Amniotic stem cell (primary cell): ENCODE results near the gene RTN4R.

ENCODE experiments used
- DNase-seq: peaks from one replicate; lab custom pipeline; 2025; lab: John Stamatoyannopoulos, UW

Gene RTN4R

DNA sequence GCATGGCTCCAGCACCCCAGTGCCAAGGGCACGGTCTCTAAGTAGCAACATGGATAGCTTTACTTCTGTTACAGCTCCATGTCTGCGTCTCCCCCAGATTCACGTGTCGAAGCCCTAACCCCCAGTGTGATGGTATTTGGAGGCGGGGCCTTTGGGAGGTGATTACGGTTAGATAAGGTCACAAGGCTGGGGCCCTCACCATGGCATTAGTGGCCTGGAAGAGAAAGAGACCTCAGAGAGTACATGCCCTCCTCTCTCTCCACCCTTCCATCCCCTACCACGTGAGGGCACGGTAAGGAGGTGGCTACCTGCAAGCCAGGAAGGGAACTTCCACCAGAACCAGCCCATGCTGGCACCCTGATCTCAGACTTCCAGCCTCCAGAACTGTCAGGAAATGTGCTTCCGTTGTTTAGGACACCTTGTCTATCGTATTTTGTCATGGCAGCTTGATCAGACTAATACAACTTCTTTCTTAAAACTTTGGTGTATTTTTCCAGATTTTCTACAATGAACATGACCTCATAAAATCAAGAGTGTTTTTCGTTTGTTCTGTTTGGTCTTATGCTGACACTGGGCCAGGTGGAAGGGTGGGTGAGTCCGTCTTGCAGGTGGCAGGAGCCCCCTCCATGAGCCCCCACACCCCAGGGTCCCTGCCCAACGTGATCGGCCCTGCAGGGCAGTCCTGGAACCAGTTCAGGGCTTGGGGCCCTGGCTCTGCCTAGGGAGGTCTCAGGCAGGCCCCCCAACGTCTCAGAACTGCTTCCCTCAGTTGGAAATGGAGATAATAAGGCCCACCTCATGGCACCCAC, 10.7 kb downstream of the RTN4R start:
- no peak for DNase-seq

DNA sequence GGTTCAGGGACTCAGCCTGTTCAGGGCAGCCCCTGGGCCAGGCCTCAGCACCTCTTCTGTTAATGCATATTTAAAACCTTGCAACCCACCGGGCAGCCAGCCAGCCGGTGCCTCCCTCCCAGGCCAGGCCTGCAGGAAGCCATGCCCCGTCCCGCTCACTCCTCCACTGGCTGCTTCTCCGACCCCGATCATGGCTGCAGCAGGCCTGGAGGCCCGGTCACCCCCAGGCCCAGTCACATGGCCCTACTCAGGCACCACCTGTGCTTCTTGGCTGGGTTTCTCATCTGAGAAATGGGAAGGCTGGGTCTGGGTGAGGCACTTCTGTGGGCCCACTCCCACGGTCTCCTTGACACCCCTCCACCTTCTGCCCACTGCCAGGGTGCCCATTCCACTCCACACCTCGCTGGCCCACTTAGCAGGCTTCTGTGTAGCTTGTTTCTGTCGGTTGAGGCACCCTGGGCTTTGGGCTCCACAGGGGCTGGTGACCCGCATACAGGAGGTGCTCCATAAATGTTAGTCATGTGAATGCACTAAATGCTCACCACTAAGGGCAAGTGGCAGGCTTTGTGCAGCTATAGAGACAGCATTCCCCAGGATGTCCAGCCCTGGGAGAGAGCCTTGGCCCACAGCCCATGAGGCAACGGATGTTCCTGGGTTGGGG, 11.4 kb downstream of the RTN4R start:
- DNase-seq, result no peak

DNA sequence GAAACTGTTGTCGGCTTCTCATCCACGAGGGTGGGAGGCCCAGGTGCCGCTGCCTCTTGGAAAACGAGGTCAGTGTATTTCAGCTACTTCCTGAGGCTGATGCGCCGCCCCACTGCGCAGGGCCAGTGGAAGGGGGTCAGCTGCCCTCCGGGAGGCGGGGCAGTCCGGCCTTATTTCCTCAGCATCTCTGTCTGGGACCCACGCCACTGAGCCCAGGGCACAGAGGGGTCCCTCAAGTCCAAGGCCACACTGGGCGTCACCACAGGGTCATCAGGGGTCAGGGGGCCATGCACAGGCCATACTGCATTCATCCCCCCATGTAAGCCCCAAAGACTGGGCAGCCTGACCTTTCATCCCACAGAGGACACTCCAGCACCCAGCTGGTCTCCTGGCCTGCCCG, 12.1 kb downstream of the RTN4R start:
- no peak for DNase-seq

DNA sequence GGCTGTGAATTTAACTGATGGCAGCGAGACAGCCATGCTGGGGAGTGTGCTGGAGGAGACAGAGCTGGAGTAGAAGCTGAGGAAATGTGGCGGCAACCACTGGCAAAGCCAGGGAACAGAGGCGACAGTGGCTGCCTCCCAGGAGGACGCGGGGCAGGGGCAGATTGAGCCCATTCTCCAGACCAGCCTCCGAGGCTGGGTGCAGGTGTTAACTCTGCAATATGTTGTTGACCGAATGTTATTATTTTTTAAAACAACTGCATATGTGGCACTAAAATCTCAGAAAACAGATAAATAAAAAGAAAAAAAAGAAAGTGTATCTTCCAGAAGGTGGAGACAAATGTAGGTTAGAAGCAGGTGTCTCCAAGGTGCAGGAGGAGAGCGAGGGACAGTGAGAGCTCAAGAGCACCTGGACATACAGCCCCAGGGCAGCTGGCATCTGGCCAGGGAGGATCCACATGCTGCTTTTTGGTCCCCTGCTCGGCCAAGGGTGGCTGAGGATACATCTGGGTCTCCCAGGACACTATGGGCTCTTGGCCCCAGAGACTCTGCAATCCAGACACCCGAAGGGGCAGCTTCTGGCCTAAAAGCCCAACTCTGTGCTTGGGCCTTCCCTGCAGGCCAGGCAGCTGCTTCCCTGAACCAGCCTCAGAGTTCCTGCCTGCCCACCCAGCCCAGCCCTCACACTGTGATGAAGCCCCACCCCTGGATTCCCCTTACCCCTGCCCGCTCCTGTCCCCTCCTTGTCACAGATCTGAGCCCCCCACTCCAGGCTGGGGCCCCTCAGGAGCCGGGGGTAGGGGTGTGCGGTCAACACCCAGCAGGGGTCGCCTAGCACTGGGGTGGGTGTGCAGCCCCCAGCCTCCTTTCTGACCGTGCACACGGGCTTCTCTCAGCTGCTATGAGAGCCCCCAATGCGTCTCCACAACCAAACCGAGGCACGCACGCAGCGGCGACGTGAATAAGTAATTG, 12.9 kb downstream of the RTN4R start:
- no peak for DNase-seq

DNA sequence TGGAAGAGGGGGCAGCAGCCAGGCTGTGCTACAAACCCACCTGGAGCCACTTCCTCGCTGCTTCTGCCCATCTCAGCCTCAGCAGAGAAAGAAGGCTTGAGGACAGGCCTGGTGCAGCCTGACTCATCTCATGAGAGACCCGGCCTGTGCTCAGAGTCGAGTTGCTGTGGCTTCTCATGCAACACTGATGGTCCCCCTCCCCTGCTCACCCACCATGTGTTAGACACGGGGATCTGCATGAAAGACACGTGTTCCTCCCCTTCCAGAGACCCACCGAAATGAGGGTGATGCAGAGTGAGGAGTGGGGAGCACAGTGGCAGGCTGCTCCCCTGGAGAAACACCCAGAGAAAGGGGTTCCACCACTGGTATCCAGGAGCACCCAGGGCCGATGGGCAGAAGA, 15.0 kb downstream of the RTN4R start:
- no peak for DNase-seq

DNA sequence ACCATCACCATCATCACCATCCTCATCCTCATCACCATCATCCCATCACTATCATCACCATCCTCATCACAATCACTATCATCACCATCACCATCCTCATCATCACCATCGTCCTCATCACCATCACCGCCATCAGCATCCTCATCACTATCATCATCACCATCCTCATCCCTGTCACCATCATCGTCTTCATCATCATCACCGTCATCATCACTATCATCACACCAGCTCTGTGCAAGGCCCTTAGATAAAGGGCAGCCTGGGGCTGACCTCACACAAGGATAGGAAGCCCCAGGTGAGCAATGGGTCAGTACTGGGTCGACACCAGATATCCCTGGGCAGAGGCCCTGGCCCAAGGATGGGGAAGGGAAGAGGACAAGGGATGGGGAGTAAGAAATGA, 16.1 kb downstream of the RTN4R start:
- no peak for DNase-seq

DNA sequence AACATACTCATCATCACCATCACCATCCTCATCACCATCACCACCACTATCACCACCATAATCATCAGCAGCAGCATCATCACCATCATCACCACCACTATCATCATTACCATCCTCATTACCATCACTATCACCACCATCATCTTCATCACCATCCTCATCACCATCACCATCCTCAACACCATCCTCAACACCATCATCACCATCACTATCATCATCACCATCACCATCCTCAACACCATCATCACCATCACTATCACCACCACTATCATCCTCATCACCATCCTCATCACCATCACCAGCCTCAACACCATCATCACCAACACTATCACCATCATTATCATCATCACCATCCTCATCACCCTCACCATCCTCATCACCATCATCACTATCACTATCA, 16.6 kb downstream of the RTN4R start:
- DNase-seq, result no peak

DNA sequence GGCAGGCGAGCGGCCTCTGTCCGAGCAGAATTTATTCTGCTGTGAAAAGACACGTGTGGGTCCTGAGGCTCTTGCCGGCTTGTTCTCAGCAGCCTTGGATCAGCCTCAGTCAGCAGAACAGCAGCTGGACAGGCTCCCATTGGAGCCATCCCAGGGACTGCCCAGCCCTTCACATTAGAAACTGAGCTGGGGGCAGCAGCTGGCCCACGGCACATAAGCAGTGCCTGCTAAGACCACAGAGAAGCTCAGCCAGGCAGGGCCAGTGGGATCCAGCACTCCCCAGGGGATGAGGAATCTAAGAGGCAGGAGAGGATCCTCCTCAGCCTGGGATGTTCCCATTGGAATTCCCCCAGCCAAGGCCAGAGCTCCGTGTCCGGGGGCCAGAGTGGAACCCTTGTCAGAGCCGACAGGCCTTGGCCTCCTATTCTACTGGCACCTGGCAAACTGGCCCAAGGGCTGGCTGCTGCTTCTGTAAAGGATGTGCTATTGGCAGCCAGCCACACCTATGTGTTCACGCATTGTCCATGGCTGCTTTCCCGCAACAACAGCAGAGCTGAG, 18.2 kb downstream of the RTN4R start:
- DNase-seq, result no peak

DNA sequence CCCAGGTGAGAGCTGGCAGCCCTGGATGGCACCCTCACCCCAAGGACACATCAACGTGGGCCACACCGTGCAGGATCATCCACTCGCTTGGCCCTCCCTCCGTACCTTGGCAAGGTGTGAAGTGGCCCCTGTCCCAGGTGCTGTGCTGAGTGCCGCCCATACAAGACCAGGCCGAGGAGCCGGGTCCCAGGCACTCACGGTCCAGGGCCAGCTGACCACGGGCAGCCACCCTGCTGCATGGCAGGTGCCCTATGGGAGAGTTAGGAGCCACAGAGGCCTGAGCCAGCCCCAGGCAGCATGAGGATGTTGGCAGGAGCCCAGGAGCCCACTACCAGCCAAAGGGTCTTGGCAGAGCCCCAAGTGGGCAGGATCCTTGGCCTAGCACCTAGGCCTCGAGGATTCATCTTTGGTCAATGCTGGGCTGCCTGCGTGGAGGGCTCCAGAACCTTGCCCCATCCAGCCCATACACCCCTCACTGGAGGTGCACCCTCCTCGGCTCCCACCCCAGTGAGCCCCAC, 19.6 kb downstream of the RTN4R start:
- DNase-seq, result no peak

DNA sequence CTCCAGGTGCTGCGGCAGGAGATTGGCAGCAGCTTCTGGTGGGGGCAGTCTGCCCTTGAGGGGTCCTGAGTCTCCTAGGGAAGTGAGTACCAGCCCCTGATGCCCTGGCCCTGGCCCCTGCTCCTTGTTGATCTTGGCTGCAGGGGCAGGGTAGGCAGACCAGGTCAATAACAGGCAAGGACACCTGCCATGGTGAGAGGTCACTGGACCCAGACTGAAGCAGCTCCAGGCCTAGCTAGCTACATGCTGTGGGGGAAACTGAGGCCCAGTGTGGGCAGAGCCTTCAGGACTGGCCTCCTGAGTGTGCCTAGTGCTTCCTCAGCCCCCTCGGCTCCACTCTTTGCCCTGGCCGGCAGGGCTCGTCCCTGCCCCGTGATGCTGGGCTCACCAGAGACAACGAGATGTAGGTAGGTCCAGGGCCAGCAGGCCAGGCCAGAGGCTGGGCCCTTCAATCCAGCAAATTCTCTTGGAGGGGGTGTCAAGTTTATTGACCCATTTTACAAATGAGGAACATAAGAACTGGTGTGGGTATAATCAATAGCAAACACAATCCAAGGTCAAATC, 20.4 kb downstream of the RTN4R start:
- DNase-seq, result no peak

DNA sequence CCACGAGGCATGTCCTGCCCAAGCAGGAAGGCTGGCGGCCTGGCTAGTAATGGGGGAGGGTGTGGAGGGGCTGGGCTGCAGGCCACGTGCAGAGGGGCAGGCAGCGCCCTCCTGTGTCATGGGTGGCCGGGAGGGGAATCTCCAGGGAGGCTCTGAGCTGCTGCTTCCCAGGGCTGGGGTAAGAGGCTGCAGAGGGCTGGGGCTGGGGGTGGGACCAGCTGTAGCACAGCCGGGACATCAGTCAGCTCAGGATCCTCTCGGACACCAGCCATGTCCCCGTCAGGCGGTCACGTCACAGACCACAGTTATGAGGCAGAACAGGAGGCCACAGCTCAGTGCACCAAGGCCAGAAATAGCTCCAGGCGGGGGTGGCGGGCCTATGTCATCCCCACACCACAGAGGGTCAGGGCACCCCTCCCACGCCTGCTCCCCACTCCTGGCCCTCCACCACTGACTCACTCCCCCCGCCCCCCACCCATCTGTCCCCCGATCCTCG, 21.1 kb downstream of the RTN4R start:
- no peak for DNase-seq

DNA sequence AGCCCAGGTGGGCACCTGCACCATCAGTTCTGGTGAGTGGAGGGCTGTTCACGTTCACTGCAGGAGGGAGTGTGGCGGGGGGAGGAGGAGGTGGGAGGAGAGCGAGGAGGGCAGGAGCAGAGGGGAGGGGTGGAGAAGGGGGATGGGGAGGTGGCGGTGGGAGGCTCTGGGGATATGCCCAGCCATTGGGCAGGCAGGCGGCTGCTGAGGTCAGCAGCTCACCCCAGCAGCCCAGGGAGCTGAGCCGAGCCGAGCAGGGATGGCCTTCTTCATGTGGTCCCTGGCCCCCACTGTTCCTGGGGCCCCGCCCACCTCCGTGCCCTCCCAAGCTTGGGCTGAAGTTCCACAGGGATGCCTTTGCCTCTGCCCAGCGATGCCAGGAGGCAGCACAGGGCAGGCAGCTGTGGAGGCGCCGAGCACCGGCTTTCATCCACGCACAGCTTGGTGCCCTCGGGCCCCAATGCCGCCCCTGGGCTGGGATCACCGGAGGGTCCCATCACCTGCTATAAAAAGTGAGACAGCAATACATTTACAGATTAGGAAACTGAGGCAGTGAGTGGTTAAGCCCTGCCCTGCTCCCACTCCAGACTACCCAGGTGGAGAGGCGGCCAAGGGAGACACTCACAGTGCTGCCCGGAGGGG, 21.6 kb downstream of the RTN4R start:
- no peak for DNase-seq

DNA sequence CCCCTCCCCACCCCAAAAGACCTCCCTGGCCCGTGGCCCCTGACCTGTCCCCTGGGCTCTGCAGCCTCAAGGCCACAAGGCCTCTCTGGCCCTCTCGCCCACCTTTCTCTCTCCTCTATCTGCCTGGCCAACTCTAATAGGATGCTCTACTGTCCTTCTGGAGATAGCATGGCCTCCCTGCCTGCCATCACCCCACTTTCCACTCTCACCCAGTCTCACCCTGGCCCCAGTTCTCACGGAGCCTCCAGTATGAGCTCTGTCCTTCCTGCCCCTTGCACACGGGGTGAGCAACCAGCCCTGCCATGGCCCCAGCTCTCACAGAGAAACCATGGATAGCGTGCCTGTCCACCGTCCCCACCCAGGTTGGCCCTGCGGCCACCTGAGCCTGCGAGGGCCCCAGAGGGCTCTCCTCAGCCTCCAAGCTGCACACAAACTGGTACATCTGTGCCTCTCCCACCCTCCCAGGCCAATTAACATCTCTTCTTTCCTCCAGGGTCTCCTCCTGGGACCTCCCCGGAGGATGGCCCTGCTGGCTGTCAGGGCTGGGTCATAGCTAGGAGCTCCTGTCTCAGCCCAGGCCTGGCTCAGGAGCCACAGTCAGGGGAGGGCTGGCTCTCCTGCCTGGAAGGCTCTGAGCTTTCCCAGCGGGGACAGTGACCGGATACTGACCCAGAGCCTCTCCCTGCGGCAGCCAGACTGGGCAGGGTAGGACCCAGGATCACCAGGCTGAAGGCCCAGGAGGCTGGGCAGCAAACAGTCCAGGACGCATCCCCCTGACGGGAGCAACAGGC, 22.3 kb downstream of the RTN4R start:
- DNase-seq, result no peak

DNA sequence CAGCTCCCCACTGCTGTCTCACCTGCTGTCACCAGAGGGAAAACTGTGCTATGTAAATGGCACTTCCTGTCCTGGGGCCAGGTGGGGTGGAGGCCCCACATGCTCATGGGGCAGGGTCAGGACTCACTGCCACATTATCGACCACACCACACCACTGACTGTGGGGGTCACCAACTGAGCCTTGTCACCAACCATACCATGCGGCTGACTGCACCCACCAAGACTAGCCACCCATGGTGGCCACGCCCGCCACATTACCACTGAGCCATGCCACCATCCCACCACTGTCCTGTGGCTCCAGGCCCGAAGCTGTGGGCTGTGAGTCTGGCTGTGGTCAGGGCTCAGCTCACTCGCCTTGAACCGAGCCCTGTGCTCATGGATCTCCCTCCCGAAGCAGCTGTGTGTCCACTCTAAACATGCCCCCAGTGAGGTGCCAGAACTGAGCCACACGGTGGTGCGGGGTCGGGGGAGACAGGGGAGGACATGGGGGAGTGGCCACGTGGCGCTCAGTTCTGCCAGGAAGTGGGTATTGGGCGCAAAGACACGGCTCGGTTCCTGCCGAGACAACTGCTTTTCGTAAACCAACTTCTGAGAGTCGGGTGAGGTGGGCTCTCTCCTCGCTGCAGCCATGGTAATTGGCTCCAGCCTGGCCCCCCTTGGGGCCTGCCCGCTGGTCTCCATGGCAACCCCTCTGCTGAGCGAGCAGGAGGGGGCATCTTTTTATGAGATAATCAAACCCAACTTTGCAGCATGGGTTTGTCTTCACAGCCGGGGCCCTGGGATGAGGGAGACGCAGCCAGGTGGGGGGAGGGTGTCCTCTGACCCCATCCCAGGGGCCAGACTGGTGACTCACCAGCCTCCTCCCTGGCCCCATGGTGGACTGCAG, 23.2 kb downstream of the RTN4R start:
- no peak for DNase-seq

DNA sequence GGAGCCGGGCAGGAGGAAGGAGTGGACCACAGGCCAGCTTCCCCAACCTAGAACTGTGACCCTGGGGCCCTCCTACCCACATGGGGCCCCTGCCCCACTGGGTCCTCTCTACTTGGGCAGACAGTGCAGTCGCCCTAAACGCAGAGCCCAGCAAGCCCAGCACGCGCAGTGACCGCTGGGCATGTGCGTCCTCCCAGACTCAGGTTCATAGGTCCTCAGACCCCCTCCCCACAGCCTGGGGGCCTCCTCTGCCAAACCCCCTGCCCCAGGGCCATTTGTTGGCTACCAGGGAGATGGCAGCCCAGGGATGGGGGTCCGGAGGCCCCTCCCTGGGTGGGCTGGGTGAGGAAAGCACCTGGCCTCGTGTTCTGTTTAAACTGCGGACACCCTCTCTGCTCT, 23.9 kb downstream of the RTN4R start:
- no peak for DNase-seq

DNA sequence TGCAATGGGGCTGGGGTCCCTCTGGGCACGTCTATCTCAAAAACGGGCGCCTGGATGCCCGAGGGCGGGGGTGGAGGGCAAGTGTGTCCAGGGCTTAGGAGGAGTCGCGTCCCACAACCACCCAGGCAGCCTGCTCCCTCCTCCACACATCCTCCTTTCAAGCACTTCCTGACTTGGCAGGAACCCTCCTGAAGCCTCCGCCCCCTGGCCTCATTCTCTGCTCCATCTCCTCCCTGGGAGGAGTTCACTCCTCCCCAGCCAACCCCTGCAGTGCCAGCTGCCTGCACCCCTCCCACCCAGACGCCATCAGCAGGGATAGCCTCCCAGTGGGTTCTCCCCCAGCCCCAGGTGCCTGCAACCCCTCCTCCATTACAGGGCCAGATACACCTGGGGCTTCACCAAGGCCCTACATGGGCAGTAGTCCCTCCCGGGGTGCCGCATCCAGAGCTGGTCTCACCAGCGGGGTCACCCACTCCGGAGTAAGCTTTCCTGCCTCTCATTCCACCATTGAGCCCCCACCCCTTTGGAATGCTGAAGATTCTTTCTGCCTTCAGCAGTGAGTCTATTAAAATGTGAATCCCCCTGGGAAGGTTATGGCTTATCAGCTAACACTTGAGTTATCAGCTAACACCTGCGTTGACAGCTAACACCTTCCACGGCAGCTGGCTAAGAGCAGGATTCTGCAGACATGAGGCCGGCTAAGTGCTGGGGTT, 24.4 kb downstream of the RTN4R start:
- DNase-seq, result no peak

DNA sequence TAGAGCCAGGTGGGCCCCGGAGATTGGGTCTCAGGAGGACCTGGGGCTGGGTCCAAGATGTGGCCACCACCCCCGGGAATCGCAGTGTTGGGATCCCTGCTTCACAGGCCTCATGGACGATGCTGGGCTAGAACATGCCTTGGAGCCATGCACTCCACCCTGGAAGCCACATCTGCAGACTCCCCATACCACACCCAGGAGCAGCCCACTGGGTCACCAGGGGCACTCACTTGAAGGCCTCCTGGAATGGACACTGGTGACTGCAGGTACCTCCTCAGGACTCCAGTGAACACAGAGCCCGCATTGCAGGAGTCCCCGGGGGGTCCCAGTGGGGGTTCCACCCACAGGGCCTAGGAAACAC, 25.0 kb downstream of the RTN4R start:
- DNase-seq, result no peak

DNA sequence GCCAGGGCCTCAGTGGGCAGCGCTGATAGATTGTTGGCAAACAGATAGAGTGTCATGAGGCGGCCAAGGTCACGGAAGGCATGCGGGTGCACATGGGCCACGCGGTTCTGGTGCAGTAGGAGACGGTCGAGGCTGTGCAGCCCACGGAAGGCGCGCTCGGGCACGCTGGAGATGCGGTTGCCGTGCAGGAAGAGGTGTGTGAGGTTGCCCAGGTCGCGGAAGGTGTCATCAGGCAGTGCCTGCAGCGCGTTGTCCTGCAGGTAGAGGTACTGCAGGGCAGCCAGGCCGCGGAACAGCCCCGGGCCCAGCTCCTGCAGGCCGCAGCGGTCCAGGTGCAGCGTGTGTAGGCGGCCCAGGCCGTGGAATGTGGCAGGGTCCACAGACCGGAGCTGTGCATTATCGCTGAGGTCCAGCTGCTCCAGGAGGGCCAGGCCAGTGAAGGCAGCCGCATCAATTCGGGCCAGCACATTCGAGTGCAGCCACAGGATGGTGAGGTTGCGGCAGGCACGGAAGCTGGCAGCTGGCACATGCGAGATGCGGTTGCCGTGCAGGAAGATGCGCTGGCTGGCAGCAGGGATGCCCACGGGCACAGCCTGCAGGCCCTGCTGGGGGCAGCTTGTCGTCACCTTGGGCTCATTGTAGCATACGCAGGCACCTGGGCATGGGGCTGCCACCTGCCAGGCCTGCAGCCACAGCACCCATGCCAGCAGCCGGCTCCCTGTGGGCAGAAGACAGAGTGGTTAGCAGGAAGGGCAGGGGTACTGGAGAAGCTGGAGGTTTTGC, 25.5 kb downstream of the RTN4R start:
- DNase-seq, result no peak
